NCI-H748 treated with DMSO at 0.1 percent for 48 hours (cell line): ENCODE measurements around the gene HOXB3.
A peak's percentile ranks its signal among the peaks of the same experiment; 100 is the strongest.

ENCODE experiments used
- DNase-seq: peaks from one replicate; lab custom pipeline; 2025; lab: John Stamatoyannopoulos, UW

Gene HOXB3

DNA sequence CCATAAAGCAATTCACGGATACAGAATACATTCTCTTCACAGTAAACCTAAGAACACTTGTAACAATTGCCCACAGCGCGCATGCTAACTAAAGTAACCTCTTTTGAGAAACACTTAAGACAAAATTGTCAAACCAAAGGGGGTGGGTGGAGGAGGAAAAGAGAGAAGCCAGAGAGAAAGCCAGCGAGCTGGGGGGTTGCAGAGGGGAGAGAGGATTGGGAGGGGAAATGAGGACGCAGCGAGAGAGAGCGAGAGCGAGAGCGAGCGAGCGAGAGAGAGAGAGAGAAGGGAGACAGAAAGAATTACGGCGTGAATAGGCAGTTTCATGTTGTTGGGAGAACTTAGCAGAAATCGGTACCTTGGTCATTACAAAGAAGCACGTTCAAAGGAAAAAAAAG, 22.4 kb upstream of the HOXB3 start:
- DNase-seq: no peak

DNA sequence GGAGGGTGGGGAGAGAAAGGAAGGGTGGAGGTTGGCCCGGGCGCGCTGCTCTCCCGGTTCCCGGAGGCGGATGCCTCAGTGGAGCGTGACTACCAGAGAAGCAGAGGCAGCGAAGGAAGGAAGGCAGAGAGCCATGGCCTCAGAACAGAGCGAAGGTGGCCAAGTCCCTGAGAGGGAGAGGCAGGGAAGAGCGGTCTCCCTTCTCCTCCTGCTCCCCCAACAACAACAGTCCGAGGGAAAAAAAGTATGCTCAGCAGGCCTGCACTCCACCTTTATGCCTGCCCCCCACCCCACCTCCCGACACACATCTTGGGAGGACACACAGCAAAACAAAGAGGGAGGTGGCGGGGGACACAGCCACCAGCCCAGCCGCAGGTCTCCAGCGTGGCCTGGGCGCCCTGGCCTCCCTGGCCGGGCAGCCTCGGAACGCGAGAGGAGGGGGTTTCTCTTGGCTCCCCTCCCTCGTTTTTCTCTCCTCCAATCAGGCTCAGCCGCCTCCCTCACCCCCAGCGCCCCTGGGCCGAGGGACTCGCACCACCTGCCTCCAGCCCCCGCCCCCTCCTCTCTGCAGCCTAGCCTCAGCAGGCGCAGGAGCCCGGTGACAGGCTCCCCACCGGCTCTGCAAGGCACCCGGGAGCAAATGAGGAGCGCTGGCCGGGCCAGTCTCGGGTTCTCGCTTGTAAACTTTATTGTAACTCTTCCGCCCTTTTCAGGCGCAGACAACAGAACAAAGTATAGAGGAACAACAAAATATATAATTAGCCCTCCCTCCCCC, 21.8 kb upstream of the HOXB3 start:
- DNase-seq: peak; percentile 51

DNA sequence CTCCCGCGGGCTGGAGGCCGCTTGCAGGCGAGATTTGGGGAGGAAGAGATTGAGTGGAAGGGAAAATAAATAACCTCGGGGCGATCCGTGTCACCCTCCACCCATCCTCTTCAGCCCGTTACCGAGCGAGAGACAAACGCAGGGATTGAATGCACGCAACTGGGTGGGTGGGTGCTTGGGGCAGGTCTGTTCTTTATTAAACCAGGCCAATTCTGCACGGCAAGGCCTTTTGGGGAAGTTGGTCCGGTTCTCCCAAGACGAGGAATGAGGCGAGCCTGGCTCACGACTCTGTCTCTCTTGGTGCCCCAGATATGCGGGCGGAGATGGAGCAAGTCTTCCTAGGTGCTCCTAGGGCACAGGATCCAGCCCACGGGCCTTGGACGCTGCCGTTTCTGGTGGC, 21.2 kb upstream of the HOXB3 start:
- no peak for DNase-seq

- DNase-seq: peak; percentile 53
Observed at GRCh38 chr17:48610282-48611211, 20.5 kb upstream of the HOXB3 start, which contains the start of gene HOXB7. Gene HOXB7 (minus strand): TSS chr17:48611017. CDS start chr17:48610918, 99 bp downstream.

- no peak for DNase-seq
Observed at GRCh38 chr17:48609759-48610281, 19.8 kb upstream of the HOXB3 start.

DNA sequence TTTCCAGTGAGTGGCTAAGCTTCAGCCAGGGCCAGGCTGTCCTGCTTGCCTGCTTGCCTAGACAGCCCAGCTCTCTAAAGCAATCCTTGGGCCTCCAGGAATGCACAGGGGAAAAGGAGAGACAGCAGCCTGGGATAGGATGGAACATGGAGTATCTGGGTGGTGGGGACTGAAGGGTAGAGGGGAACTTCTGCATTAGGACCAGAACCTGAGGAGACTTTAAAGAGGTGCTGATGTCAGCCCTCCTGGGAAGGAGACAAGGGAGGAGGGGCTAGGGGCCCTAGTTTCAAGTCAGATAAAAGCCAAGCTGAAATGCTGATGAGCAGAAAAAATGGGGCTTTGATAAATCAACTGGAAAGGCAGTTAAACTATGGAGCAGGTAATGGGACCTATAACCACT, 19.0 kb upstream of the HOXB3 start:
- DNase-seq: no peak

DNA sequence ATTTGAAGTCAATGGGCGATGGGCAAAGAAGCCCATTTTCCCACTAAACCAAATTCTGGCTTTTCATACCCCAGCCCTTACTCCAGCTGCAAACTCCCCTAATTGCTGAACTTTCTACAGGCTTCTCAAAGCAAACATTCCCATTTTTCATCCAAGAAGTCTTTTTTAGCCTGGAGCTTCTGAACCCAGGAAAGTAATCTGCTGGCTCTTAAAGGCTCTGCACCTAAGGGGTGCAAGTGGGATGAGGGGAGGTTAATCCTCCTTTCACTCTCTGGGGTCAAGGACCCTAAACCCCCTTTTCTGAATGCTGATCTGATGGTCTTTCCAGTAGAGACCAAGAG, 18.4 kb upstream of the HOXB3 start:
- no peak for DNase-seq

DNA sequence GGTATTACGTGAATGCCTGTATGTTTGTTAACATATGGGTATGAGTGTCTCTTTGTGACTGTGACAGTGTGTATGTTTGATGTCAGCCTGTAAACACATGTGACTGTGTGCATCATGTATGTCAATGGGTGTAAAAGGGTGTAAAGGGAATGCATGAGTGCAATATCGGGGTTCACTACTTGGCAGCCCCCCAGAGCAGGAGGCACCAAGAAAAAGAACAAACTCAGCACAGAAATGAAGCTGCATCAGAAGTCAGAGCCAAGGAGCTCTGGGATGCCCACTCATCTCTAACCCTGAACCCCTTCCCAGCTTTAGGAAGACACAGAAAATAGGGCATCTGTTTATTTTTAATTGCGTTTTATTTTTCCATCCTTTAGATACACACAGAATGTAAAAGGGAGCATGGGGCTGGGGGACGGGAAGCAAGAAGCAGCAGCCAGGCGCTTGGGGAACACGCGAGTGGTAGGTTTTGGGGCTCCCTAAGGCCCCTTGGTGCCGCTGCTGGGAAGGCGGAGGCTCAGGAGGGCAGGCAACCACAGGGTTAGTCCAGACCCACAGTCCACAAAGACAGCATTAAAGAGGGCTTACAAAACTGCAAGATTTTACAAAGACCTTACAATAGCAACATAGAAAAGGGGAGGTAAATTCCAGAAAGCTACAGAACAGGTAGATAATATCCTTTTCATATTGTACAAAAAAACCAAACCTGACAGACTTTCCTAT, 17.0 kb upstream of the HOXB3 start:
- DNase-seq: no peak

DNA sequence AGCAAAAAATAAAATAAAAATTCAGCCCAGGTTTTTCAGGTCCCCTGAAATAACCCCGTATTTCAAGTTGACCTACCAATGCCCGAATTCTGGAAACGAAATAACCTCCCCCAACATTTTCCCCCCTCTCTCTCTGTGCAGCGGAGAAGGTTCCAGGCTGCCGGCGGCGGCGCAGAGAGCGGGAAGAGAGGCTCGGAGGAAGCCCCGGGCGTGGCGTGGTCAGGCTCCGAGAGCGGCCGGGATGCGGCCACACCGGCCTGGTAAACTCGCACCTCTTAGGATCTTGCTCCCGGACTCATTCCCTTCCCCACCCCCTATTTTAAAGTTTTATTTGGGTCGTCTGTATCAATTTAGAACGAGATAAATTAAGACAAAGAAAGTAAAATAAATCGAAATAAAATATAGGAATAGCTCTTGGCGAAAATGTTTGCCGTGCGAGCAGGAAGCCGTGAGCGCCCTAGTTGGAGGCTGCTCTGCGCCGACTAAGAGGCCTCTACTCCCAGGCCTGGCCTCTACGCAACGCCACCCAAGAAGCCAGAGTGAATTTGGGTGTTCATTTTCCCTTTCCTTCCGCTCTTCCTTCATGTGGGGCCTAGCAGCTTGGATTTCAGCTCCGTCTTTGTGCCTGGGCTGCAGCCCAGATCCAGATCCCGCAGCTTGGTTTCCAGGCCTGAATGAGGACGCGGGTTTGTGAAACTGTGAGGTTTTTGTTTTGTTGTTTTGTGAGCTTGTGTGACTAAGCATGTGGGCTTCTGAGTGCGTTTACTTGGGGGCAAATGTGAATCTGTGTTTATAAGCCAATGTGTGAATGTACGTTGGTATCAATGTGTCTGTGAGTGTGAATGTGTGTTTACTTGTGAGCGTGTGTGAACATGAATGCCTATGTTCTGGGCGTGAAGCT, 16.2 kb upstream of the HOXB3 start:
- no peak for DNase-seq

DNA sequence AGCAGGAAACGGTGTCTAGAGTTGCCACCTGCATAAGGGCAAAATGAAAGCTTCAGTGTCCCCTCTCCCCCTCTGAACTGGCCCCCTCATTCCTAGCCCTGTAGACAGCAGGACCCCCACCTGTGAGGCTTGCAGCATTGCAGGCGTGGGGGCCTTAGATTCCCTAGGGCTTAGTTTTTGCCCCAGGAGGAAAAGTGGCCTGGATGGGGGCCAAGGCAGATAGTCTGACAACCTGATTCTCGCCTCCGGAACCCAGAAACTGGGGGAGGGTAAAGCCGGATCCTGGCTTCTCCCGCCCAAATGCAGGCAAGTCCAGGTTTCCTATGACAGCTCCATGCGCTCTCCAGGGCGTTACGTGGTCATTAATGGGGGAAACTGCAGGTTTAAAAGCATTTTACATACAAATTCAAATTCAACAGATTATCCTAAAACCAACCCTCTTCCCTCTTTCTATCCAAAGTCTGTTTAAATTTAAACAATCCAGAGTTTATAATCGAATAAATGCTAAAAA, 15.4 kb upstream of the HOXB3 start:
- DNase-seq: no peak

DNA sequence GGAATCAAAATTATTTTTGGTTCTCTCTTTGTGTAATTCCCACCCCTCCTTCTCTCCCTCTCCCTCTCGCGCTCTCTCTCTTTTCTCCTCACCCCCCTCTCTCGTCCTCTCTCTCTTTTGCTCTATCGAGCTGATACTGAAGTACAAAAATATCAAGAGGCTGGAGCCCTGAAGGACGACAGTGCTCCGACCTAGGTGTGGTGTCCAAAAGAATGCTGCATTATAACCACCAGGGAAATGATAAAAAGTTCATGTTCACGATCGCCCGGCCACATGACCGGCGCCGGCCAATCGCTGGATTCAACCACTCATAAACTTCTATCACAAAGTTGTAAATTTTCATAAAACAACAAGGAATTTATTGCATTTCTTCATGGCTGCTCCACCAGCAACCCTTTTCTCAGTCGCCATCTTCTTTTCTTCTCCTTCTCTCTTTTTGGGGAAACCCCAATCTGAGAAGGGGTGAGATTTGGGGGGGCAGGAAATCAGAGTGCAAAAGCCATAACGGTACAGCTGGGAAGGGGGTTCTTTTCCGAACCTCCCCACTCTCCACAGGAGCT, 14.8 kb upstream of the HOXB3 start, which contains the start of gene HOXB6:
Gene HOXB6 (minus strand): TSS at position 217 of the 560 bp plus-strand sequence. CDS start 6,836 bp downstream, outside the sequence.
- no peak for DNase-seq

- DNase-seq: no peak
Observed at GRCh38 chr17:48603959-48604769, 14.1 kb upstream of the HOXB3 start.

DNA sequence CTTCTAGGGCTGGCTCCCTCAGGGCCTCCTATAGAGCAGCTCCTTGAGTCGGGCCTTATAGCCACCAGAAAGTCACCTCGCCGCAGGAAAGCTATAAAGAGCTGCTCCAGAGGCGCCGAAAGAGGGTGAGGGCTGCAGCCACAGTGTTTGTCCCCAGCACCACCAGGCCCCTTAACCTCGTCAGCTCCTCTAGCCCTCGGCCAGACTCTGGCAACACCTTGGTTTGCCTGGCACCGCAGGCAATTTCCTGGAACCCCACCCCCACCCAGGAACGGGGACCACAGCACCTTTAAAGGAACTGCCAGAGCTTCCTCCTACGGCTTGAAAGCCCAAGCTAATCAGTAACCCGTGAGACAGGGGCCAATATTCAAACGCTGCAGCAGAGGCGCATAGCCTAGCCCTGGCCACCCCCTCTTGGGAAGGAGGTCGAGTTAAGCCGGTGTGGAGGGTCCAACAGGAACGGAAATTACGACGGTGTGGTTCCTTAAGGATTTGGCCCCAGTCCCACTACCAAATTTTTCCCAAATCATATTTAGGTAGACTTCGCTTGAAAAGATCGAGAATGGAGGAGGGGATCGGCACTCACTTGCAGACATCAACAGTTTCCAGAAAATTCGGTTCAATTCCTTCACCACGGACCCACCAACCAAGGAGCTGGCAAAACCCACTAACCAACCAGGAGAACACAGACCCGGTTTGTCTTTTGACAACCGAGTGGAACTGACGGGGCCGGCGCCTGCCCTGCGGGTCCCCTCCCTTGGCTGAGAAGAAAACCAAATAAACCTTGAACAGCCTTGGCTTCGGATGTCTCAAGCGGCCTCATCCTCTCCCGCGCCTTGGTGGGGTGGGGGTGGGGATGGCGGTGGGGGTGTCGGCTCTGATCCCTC, 11.7 kb upstream of the HOXB3 start:
- no peak for DNase-seq

DNA sequence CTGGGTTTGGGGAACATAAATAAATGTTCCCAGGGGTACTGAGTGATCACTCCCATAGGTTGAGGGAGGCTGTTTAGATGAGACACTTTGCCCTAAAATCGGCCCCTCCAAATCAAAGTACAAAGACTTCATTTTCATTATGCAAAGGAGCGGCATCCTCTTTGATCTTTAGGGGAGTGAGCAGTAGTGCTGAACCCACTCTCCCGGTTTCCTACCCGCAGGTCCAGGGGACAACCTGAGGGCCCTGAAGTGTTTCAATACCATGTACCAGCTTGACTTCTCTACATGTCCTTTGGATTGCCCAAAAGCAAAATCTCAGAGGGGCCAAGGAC, 11.1 kb upstream of the HOXB3 start:
- DNase-seq: no peak

GRCh38 chr17:48600244-48601098, 10.4 kb upstream of the HOXB3 start:
- DNase-seq: no peak

DNA sequence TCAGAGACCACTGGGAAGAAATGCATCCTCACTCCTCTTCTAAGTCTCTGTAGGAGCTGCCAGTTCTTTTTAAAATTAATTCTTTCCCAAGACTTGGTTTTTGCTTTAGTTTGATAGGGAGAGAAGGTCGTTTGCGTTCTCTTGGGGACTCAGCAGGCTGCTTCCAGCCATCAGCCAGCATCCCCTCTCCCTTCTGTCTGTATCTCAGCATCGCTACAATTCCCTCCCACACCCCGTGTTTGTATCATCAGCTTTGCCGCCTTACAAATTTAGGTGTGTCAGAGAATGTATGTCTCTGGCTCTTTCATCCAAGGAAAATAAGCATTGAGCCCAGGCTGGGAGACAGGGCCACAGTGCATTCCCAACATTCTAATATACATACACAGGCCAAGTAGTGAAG, 9.3 kb upstream of the HOXB3 start:
- no peak for DNase-seq

DNA sequence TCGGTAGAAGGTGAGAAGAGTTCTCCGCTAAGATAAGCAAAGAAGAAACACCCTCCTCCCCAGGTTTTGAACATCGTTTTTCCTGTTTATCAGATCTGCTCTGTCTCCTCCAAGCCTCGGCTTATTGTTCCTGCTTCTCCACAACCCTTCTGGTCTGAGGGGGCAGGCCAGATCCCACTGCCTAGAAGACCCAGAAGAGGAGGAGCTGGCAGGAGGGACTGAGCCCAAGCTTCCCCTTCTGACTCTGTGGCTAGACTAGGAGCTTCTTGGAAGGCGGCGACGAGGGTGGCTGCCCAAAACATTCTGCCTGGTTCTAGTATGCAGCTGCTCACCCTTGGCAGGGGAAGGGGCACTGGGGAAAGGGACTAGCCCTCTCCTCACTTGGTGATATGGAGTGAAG, 8.7 kb upstream of the HOXB3 start:
- DNase-seq: no peak
